Keratinocyte (primary cell): ENCODE measurements around the gene WDFY2. TPM values are rescaled to one million over a fixed set of nuclear protein-coding genes. Genes with fewer than 3 reads are reported as not detected.

Experiments used
- DNase-seq: peaks from one replicate; pipeline ENCODE4 v3.0.0-alpha.2; 2011; ENCODE audit warnings: low read depth, missing footprints, low spot score
- FAIRE-seq: peaks from 2 replicates; lab custom pipeline; 2011; peaks lifted over from hg19 to GRCh38; lab: Jason Lieb, UNC
- H2AFZ ChIP-seq: 2 replicates; pipeline ENCODE4 v1.6.0; 2012; ENCODE audit warnings: low read length, control low read depth, inconsistent platforms; ENCODE audit not compliant: control insufficient read depth
- H3K27ac ChIP-seq: 2 replicates; pipeline ENCODE4 v1.5.1; 2011; ENCODE audit warnings: low read length; ENCODE audit not compliant: control insufficient read depth, insufficient read depth
- H3K27me3 ChIP-seq: 3 replicates; pipeline ENCODE4 v1.6.0; 2011; ENCODE audit warnings: low read length; ENCODE audit not compliant: control insufficient read depth, insufficient read depth; ENCODE audit errors: extremely low read depth
- H3K36me3 ChIP-seq, 2 experiments: 2 replicates in 1 of 2; 3 replicates in 1 of 2; pipeline ENCODE4 v1.5.1; 2011; ENCODE audit warnings: low read length in 2 of 2, mild to moderate bottlenecking in 1 of 2; ENCODE audit not compliant: control insufficient read depth in 2 of 2, insufficient read depth in 2 of 2; ENCODE audit errors: extremely low read depth in 1 of 2
- H3K4me1 ChIP-seq: 3 replicates; pipeline ENCODE4 v1.5.1; 2011; ENCODE audit warnings: low read length; ENCODE audit not compliant: control insufficient read depth, insufficient read depth; ENCODE audit errors: extremely low read depth
- H3K4me2 ChIP-seq: 3 replicates; pipeline ENCODE4 v1.6.0; 2011; ENCODE audit warnings: low read depth, low read length; ENCODE audit not compliant: control insufficient read depth, insufficient read depth; ENCODE audit errors: extremely low read depth
- H3K4me3 ChIP-seq, 3 experiments: fragments of 200-600 bp in 1 of 3; sonication (generic) in 1 of 3; 2 replicates in 2 of 3; 3 replicates in 1 of 3; pipeline ENCODE4 v1.5.1; 2011 to 2016; ENCODE audit warnings: low read length in 3 of 3, mild to moderate bottlenecking in 3 of 3, control low read depth in 2 of 3, inconsistent platforms in 1 of 3, low read depth in 1 of 3, mixed read lengths in 1 of 3, mixed run types in 1 of 3, moderate library complexity in 1 of 3; ENCODE audit not compliant: control insufficient read depth in 2 of 3, insufficient read depth in 2 of 3; ENCODE audit errors: extremely low read depth in 1 of 3
- H3K79me2 ChIP-seq: 2 replicates; pipeline ENCODE4 v1.6.0; 2012; ENCODE audit warnings: low read length; ENCODE audit not compliant: control insufficient read depth, insufficient read depth
- H3K9ac ChIP-seq: 3 replicates; pipeline ENCODE4 v1.6.0; 2011; ENCODE audit warnings: low read length; ENCODE audit not compliant: control insufficient read depth, insufficient read depth; ENCODE audit errors: extremely low read depth
- H3K9me1 ChIP-seq: 3 replicates; pipeline ENCODE4 v1.6.0; 2011; ENCODE audit warnings: low read length; ENCODE audit not compliant: control insufficient read depth, insufficient read depth; ENCODE audit errors: extremely low read depth
- H3K9me3 ChIP-seq: 2 replicates; pipeline ENCODE4 v1.5.1; 2012; ENCODE audit warnings: low read depth, low read length; ENCODE audit not compliant: control insufficient read depth
- H4K20me1 ChIP-seq: 3 replicates; pipeline ENCODE4 v1.6.0; 2011; ENCODE audit warnings: low read length; ENCODE audit not compliant: control insufficient read depth, insufficient read depth; ENCODE audit errors: extremely low read depth
- CTCF ChIP-seq, 3 experiments: IDR thresholded peaks in 1 of 3; conservative IDR thresholded peaks in 1 of 3; optimal IDR thresholded peaks in 1 of 3; 2 replicates in 2 of 3; 3 replicates in 1 of 3; pipeline versions ENCODE3 to v1.5.1; 2011; ENCODE audit warnings: low read length in 3 of 3, mild to moderate bottlenecking in 3 of 3, moderate library complexity in 2 of 3, control low read depth in 1 of 3, inconsistent platforms in 1 of 3; ENCODE audit not compliant: insufficient read depth in 2 of 3; ENCODE audit errors: extremely low read depth in 1 of 3
- EZH2 ChIP-seq: IDR thresholded peaks from one replicate; pipeline ENCODE4 v1.6.1; 2012; ENCODE audit warnings: inconsistent platforms, mild to moderate bottlenecking, low read length, moderate library complexity
- dilution Hi-C: fragments of 300-500 bp; cut with MboI; formaldehyde crosslinking; loops from one replicate; pipeline ENCODE4 v1.7.0; 2020; ENCODE audit warnings: low sequenced_read_pairs; ENCODE audit not compliant: extremely low pct_ligation_motif_present
- polyA plus RNA-seq, 5 experiments: library from polyadenylated mRNA; depleted of rRNA in 3 of 5; stranded (reverse) in 3 of 5; stranded (forward) in 1 of 5; unstranded in 1 of 5; fragments of >200 nt; gene quantifications; 1 replicate in 1 of 5; 2 replicates in 3 of 5; 3 replicates in 1 of 5; pipeline versions ENCODE4 v1.2.1 to v1.2.3, GENCODE V29; 2011 to 2012; ENCODE audit warnings: missing spikeins in 2 of 5, low read depth in 1 of 5, low replicate concordance in 1 of 5

Gene WDFY2
- polyA plus RNA-seq, 1 donor (not counting 4 experiments of a cell fraction or from before 2014, with no cell fraction given) = 18.6 TPM

GRCh38 chr13:51553531-51553930 lies 30.7 kb upstream of the WDFY2 start:
- no peak overlapping the region for H3K4me3 ChIP-seq
- H2AFZ ChIP-seq = no peak overlapping the region
- H3K4me1 ChIP-seq = peaks cover 32% of the 10 kb centered on the region
- DNase-seq (no peak), FAIRE-seq (no peak)
- dilution Hi-C loops = no loop called here
- no peaks in the 10 kb centered on the region for H3K79me2 ChIP-seq
- no peaks in the 10 kb centered on the region for H3K9me1 ChIP-seq
- H4K20me1 ChIP-seq = no peaks in the 10 kb centered on the region
- no peak overlapping the region for H3K4me2 ChIP-seq
- no peaks in the 10 kb centered on the region for H3K9me3 ChIP-seq
- H3K27me3 ChIP-seq = no peaks in the 10 kb centered on the region
- H3K27ac ChIP-seq = no peak overlapping the region
- TF ChIP-seq CTCF (optimal IDR thresholded peaks at IDR 0.05 in 1 of 3, IDR thresholded peaks at IDR 0.05 in 1 of 3, conservative IDR thresholded peaks at IDR 0.05 in 1 of 3; ENCODE audit: extremely low read depth in 1 of 3, insufficient read depth in 2 of 3, low read length in 3 of 3) (no peak), EZH2 (no peak)
- no peaks in the 10 kb centered on the region for H3K36me3 ChIP-seq
- H3K9ac ChIP-seq = no peak overlapping the region

GRCh38 chr13:51556740-51557139 lies 27.5 kb upstream of the WDFY2 start:
- Histone ChIP-seq H3K9me1 (no peaks in the 10 kb centered on the region), H2AFZ (peak overlapping the region; percentile 89), H3K4me3 (peak overlapping the region in 2 of 3 experiments; percentile 29 to 39), H3K9ac (peak overlapping the region; percentile 69), H3K36me3 (no peaks in the 10 kb centered on the region), H3K9me3 (no peaks in the 10 kb centered on the region), H4K20me1 (no peaks in the 10 kb centered on the region), H3K27me3 (no peaks in the 10 kb centered on the region), H3K79me2 (no peaks in the 10 kb centered on the region), H3K4me1 (peaks cover 34% of the 10 kb centered on the region), H3K27ac (peak overlapping the region; percentile 81), H3K4me2 (peak overlapping the region; percentile 79)
- TF ChIP-seq EZH2 (no peak), CTCF (optimal IDR thresholded peaks at IDR 0.05 in 1 of 3, IDR thresholded peaks at IDR 0.05 in 1 of 3, conservative IDR thresholded peaks at IDR 0.05 in 1 of 3; ENCODE audit: extremely low read depth in 1 of 3, insufficient read depth in 2 of 3, low read length in 3 of 3) (no peak)
- FAIRE-seq = peak; percentile 100
- dilution Hi-C loops = no loop called here
- peak; percentile 88 for DNase-seq
